ENCODE data around the gene TOGARAM1.

DNA sequence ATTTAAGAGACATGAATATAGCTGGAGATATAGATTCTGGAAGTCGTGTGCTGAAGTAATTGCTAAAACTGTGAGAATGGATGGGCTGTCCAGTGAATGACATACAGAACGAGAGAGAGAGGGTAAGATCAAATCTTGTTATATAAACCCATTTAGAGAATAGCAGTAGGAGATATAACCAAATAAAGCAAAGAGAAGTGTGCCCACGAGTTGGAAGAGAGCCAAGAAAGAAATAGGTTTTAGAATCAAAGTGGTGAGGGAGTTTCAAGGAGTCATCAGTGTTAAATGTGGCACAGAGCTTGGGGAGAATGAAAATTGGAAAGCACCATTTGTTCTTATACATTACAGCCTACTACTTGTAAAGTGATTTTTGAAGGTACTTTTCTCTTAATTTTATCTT, 19.2 kb downstream of the TOGARAM1 start:
- TF ChIP-seq CTCF (IDR thresholded peaks at IDR 0.05) (no peak), POLR2A (IDR thresholded peaks at IDR 0.05) (no peak)

Measured in right lobe of liver (tissue), 4 donors.